ENCODE data around the gene LCLAT1. TPM values are rescaled to one million over a fixed set of nuclear protein-coding genes. Genes with fewer than 3 reads are reported as not detected.

The LCLAT1 gene
- polyA plus RNA-seq, 2 of the 4 experiments (the other 2 are of a cell fraction), result 19.5 to 71.0 TPM

- H3K9me3 ChIP-seq, result no peaks in the 10 kb centered on the region
- ChIA-PET CTCF (interaction anchor here (0.7 to 1.3 kb wide), 2 partner anchors 249 to 256 kb away, joined by 3 read pairs; no protein-coding TSS in a partner anchor), POLR2A (no interaction called here)
- TF ChIP-seq ESRRA (IDR thresholded peaks at IDR 0.05; ENCODE audit: borderline replicate concordance, low read length) (no peak), GATA3 (IDR thresholded peaks at IDR 0.05; ENCODE audit: borderline replicate concordance) (no peak), RNF2 (IDR thresholded peaks at IDR 0.05; ENCODE audit: borderline replicate concordance, low read depth) (no peak), HES2 (IDR thresholded peaks at IDR 0.05) (no peak), TP53 (CRISPR knock-in tag; IDR thresholded peaks at IDR 0.05) (no peak), RAD21 (conservative IDR thresholded peaks at IDR 0.05 in 1 of 2, IDR thresholded peaks at IDR 0.05 in 1 of 2) (no peak), CBX8 (IDR thresholded peaks at IDR 0.05) (no peak), RFX5 (IDR thresholded peaks at IDR 0.05) (no peak), TFCP2L1 (CRISPR knock-in tag; IDR thresholded peaks at IDR 0.05) (no peak)
- TF ChIP-seq, protein P1, sequence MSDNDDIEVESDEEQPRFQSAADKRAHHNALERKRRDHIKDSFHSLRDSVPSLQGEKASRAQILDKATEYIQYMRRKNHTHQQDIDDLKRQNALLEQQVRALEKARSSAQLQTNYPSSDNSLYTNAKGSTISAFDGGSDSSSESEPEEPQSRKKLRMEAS (IDR thresholded peaks at IDR 0.05), result no peak
- TF ChIP-seq, protein P2, sequence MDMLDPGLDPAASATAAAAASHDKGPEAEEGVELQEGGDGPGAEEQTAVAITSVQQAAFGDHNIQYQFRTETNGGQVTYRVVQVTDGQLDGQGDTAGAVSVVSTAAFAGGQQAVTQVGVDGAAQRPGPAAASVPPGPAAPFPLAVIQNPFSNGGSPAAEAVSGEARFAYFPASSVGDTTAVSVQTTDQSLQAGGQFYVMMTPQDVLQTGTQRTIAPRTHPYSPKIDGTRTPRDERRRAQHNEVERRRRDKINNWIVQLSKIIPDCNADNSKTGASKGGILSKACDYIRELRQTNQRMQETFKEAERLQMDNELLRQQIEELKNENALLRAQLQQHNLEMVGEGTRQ (IDR thresholded peaks at IDR 0.05), result no peak
- TF ChIP-seq, protein P3, sequence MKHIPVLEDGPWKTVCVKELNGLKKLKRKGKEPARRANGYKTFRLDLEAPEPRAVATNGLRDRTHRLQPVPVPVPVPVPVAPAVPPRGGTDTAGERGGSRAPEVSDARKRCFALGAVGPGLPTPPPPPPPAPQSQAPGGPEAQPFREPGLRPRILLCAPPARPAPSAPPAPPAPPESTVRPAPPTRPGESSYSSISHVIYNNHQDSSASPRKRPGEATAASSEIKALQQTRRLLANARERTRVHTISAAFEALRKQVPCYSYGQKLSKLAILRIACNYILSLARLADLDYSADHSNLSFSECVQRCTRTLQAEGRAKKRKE (CRISPR knock-in tag; IDR thresholded peaks at IDR 0.05; ENCODE audit: low read depth), result no peak
- H3K4me1 ChIP-seq, result peaks cover 23% of the 10 kb centered on the region
- no peak overlapping the region for H3K27ac ChIP-seq
- DNase-seq (ENCODE audit: low read depth in 1 of 2, low spot score in 1 of 2) (no peak), ATAC-seq (no peak), FAIRE-seq (no peak)
- no peak overlapping the region for H3K4me3 ChIP-seq
- H3K4me2 ChIP-seq, result no peak overlapping the region
Observed at GRCh38 chr2:30457296-30457695, 10.2 kb downstream of the LCLAT1 start.

GRCh38 chr2:30459140-30459539 is 12.1 kb downstream of the LCLAT1 start:
- ATAC-seq (no peak), DNase-seq (ENCODE audit: low read depth in 1 of 2, low spot score in 1 of 2) (no peak), FAIRE-seq (no peak)
- Histone ChIP-seq H3K4me2 (no peak overlapping the region), H3K27ac (no peak overlapping the region), H3K4me1 (peaks cover 12% of the 10 kb centered on the region), H3K9me3 (no peaks in the 10 kb centered on the region), H3K4me3 (no peak overlapping the region)
- WGBS (ENCODE audit: missing lambda C conversion rate), result 74% methylated on average over 2 of the region's 2 CpGs
- ChIA-PET CTCF (interaction anchor here (0.8 to 2.4 kb wide), 4 partner anchors 9 to 294 kb away, joined by 3 to 9 read pairs (median 3); no protein-coding TSS in a partner anchor), POLR2A (no interaction called here)
- TF ChIP-seq HOXB13 (CRISPR knock-in tag; IDR thresholded peaks at IDR 0.05; ENCODE audit: low read depth), result no peak
- TF ChIP-seq ZNF302 (CRISPR knock-in tag; IDR thresholded peaks at IDR 0.05), result no peak
- no peak for TF ChIP-seq HES2 (IDR thresholded peaks at IDR 0.05)
- TF ChIP-seq MYC (IDR thresholded peaks at IDR 0.05; ENCODE audit: borderline replicate concordance, low read length), result no peak
- no peak for TF ChIP-seq KDM1A (IDR thresholded peaks at IDR 0.05; ENCODE audit: low read depth)
- TF ChIP-seq CBX2 (IDR thresholded peaks at IDR 0.05; ENCODE audit: borderline replicate concordance, low read depth), result no peak
- no peak for TF ChIP-seq ZFP36 (IDR thresholded peaks at IDR 0.05; ENCODE audit: borderline replicate concordance, partially characterized antibody)
- TF ChIP-seq ZC3H11A (IDR thresholded peaks at IDR 0.05), result no peak
- TF ChIP-seq KDM5A (IDR thresholded peaks at IDR 0.05), result no peak
- TF ChIP-seq, protein P1 (IDR thresholded peaks at IDR 0.05), result no peak
- no peak for TF ChIP-seq CHD4 (IDR thresholded peaks at IDR 0.05; ENCODE audit: borderline replicate concordance)
- TF ChIP-seq CHD2 (IDR thresholded peaks at IDR 0.05; ENCODE audit: low read length, partially characterized antibody), result no peak
- TF ChIP-seq HDAC2 (IDR thresholded peaks at IDR 0.05), result no peak
- TF ChIP-seq JUNB (IDR thresholded peaks at IDR 0.05), result no peak
- no peak for TF ChIP-seq CEBPB (IDR thresholded peaks at IDR 0.05)
